HG03378 (cell line): Measurements from ENCODE around the gene UBE2Z.
"Not testable (repeated sequence)": the region's sequence is repeated elsewhere in the genome, so short reads cannot be mapped to it uniquely, and the experiment has no call there.

Source experiments
- ATAC-seq: cut with Tn5 transposase; IDR thresholded peaks from one replicate; pipeline ENCODE4 v1.9.1; 2021; ENCODE audit warnings: mild to moderate bottlenecking, moderate library complexity; ENCODE audit not compliant: unreplicated experiment

The UBE2Z gene

GRCh38 chr17:48903401-48903800 lies 4.8 kb upstream of the UBE2Z start:
- no peak for ATAC-seq

GRCh38 chr17:48904428-48904827 lies 3.8 kb upstream of the UBE2Z start:
- no peak for ATAC-seq

GRCh38 chr17:48905987-48906515 lies 2.2 kb upstream of the UBE2Z start:
- ATAC-seq = no peak

- no peak for ATAC-seq
Observed at GRCh38 chr17:48907713-48908046, 527 bp upstream of the UBE2Z start.

DNA sequence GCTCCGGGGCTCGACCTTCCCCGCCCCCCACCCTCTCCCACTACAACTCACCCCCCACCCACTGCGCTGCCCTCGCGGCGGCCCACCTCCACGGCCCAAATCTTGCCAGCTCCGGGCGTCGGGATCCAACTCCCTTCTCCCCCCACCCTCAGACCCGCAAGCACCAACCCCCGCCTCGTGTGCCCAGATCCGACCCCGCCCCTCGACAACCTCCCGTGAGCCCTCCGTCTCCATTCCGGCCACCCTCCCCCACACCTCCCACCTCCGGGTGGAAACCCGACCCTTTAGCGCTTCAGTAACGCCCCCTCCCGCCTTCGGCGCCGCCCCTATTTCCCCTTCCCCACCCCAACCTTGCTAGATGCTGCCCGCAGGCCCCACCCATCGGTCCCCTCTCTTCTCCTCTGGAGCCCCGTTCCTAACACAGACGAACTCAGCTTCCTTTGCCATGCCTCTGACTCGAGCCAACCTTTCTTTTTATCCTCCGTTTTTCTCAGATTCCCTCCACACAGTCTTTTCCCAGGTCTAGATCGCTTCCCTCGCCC lies 717 bp downstream of the UBE2Z start:
- ATAC-seq = peak; percentile 12

GRCh38 chr17:48909783-48910182 lies 1.6 kb downstream of the UBE2Z start:
- no peak for ATAC-seq

- no peak for ATAC-seq
Observed at GRCh38 chr17:48910370-48910769, 2.2 kb downstream of the UBE2Z start.

DNA sequence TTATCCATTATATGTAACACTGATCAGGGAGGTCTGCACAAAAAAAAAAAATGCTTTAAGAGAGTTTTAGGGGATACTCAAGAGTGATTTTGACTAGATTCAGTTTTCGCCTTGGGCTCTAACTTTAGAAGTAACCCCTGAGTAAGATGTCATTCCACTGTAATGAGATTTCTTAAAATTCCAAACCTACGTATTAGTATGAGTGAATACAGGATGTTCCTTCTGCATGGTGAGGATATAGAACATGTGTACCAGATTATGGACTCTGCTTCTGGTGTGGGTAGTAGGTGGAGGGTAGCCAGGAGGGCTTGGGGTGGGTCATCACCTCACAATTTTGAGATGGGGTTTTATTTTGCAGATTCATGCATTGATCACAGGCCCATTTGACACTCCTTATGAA lies 4.3 kb downstream of the UBE2Z start:
- no peak for ATAC-seq

DNA sequence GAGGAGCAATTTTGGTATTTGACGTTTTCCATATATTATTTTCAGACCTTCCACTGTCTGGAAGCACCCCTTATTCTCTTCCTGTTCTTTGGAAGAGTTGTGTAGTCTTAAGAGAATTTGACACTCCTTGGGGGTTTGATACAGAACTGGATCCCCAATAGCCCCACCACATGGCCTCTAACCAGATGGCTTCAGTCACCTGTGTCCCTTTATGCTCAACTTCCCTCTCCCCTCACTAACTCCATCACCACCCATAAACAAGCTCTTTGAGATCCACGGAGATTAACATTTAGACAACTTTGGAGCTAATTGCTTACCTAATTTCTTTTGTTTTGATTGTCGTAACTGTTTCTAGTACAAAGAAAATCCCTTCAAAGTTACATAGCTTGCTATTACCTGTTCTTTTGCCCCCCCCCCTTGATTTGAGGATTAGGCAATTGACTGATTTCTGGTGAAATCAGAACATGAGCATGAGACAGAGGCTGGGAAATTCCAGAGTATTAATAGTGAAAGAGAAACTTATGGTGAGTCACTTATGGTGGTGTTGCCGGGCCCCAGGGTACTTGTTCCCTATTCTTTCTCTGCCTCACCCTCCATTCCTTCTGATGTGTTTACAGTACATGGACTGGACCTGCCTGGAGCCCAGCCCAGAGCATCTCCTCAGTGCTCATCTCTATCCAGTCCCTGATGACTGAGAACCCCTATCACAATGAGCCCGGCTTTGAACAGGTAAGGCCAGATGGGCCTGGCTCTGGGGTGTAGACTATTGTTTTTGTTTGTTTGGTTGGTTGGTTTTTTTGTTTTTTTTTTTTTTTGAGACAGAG lies 7.5 kb downstream of the UBE2Z start:
- peak; percentile 82 for ATAC-seq

DNA sequence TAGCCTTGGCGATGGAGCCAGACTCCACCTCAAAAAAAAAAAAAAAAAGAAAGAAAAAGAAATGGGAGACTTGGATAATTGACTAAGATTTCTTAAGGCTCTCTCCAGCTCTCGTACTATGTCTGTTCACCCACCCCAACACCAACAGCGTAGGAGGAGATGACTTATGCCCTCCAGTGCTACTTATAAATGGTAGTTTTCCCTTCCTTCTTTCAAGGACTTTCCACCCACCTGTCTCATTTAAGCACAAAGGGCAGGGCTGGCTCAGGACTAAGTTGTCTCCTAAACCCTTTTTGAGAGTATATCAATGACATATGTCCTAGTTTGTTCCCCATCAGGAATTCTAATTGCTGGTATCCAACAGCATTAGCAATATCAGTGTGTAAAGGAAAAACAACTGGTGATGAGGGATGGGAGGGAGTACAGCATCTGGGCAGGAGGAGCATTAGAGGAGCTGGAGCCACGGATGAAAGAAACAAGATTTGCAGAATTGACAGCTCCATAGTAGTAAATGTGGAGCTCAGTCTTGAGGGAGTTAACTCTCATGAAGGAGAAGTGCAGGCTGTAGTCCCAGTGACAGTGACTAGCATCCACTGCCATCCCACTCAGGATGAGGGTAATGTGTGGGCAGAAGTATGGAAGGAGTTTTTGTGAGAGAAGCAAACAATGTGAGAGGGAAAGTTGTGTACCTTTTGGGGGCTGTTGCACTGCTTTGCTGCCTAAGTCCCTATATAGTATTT lies 17.2 kb downstream of the UBE2Z start:
- ATAC-seq = no peak

GRCh38 chr17:48925991-48926342 lies 17.8 kb downstream of the UBE2Z start:
- no peak for ATAC-seq

DNA sequence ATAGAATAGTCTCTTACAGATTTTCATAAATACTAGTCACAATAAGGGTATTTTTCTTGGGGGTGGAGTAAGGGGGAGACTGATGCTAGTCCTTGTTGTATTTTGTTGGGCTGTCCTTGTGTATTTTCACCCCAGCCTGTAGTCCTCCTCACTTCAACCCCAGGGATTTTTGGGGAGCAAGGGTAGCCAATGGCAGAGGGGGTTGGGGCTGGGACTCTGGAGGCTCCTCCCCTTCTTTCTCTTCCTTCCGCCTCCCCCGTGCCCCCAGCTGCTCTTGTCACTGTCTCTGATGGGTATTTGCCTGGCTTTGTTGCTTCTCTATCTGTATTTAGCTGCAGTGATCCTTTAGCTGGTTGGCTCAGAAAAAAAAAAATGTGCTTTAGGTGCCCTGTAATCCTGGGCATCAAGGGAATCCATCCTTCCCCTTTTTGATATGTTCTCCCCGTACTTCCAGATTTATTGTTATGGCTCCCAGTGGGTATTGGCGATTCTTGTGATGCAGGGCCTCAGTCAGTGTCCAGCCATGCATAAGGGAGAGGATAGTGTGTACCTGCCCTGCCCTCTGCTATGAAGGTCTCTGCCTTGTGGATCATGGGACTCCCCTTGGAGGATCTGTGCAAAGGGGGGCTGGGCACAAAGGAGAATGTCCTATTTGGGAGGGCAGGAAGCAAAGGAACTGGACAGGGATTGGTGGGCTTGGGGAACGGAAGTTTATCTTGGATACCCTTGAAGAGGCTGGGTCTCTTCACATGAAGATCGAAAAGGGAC lies 20.0 kb downstream of the UBE2Z start:
- no peak for ATAC-seq

DNA sequence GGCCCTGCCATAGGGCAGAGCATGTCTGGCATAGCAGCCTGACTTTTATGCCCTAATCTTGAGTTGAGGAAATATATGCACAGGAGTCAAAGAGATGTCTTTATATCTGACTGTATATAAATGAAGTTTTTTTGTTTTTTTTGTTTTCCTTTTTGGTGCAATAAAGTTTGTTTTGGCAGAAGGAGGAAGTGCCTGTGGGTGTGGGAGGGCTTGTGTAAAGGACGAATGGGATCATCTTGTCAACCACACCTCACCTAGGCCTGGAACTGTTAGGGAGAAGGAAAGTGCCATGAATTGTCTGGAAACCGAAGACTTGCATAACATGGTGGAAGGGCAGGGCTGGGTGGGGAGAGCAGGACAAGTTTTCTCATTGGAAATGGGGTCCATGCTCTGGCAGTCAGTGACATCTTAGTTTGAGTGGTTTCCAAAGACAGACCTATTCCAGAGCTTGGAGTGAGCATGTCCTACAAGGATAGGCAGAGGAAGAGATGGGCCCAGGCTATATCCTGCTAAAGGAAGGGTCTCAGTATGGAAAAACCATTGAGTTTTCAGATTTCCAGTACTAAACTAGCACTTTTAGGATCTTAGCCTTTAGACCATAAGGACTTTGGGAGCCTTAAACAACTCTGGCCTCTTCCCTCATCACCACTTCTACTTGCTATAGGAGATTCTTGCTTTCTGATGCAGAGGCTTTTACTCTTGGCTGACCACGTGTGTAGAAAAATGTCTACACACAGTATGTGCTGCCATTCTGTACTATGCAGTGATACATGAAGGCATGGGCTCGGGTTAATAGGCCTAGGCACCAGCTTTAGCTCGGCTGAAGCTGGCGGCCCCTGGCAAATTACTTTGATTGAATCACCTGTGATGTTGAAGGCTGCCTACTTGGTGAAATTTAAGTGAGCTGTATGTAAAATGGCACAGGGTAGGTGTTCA lies 20.9 kb downstream of the UBE2Z start:
- ATAC-seq = no peak

- ATAC-seq = no peak
Observed at GRCh38 chr17:48929812-48930165, 21.6 kb downstream of the UBE2Z start.

DNA sequence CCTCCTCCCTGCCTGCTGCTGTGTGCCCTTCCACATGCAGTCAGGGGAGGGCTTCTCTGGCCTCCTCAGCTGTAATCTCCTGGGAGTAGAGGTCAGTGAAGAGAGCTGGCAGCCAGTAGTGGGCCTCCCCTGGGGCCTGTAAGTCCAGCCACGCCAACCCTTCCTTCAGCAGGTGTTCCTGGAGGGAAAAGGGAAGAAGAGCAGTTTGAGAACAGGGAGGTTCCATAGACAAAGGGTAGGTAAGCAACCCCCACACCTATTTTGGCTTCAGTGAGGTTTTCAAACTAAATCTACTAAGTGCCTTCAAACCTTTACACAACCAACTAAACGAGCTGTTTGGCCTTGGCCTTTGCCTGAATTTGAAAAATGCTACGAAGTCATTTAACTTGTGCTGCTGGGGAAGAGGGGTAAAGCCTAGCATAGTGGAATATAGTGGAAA lies 22.2 kb downstream of the UBE2Z start:
- ATAC-seq = no peak

- ATAC-seq = no peak
Observed at GRCh38 chr17:48933035-48933434, 24.8 kb downstream of the UBE2Z start.

DNA sequence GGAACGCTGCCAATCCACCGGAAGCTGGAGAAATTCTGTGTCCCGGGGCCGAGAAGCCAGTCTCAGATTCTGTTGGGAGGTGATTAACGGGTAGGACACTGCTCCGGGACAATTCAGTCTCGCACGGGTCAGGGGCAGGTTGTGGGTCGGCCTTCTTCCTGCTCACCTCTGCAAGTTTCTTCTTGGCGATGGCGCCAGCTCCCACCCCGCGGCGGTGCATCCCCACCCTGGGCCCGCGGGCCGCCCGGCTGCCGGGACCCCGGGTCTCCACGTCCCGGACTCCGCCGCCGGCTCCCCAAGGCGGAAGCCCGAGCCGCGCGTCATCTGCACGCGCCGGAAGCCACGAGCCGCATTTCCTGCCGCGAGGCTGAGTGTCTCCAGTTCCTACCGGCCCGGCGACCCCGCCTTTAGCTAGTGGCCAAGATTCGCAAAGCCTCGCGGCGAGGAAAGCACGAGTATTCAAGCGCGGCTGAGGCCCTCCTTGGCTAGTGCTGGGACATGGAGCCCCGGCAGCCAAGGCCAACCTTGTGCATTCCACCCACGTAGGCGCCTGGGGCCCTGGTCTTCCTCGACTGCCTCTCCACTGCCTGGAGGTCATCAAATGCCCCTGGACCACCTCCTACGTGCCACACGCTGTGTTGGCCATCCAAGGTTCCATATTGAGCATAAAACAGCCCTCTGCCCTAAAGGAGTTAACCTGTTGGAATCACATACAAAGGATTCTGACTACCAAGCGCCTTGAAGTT lies 36.5 kb downstream of the UBE2Z start, which contains the start of gene SNF8:
TSS of gene SNF8 (minus strand) at position 328 of the 746 bp plus-strand sequence. CDS start at position 220, 108 bp downstream.
- peak; percentile 74 for ATAC-seq

- not testable (repeated sequence) for ATAC-seq
Observed at GRCh38 chr17:48945261-48945651, 37.0 kb downstream of the UBE2Z start.

- ATAC-seq = no peak
Observed at GRCh38 chr17:48951572-48951971, 43.4 kb downstream of the UBE2Z start.
